Erythroblast (primary cell): ENCODE measurements around the gene ZNF133.

ENCODE experiments used
- GATA1 ChIP-seq: IDR thresholded peaks from 2 replicates; pipeline ENCODE4 v1.6.1; 2011; ENCODE audit warnings: low read depth, mild to moderate bottlenecking, control low read depth, low read length, moderate library complexity
- POLR2A ChIP-seq: IDR thresholded peaks from 2 replicates; pipeline ENCODE4 v1.6.1; 2011; ENCODE audit warnings: mild to moderate bottlenecking, low read length

GRCh38 chr20:18312723-18313122 is 24.4 kb downstream of the ZNF133 start:
- TF ChIP-seq POLR2A = no peak
- no peak for TF ChIP-seq GATA1
